HEK293 (cell line): ENCODE data around the gene MALRD1.

Experiments used
- CTCF ChIA-PET: fragments of 350-600 bp; formaldehyde crosslinking; extraction: SDS; loops from one replicate; lab custom pipeline; 2021; ENCODE audit warnings: antibody characterized with exemption; lab: Yijun Ruan, JAX
- POLR2A ChIA-PET: fragments of 300-600 bp; formaldehyde crosslinking; extraction: SDS; loops from one replicate; lab custom pipeline; 2020; ENCODE audit warnings: antibody characterized with exemption, inconsistent platforms; lab: Yijun Ruan, JAX
- H3K27ac ChIP-seq: fragments of 200-500 bp; sonication (Bioruptor generic); 2 replicates; pipeline ENCODE4 v1.5.1; 2014; ENCODE audit warnings: low read depth, low read length, control low read depth, inconsistent platforms; ENCODE audit errors: extremely low read depth
- H3K36me3 ChIP-seq, 2 experiments: fragments of 200-500 bp in 1 of 2; sonication (Bioruptor generic) in 1 of 2; 1 replicate in 1 of 2; 2 replicates in 1 of 2; pipeline ENCODE4 v1.5.1; 2014 to 2017; ENCODE audit warnings: inconsistent platforms in 2 of 2, low read length in 2 of 2; ENCODE audit not compliant: control insufficient read depth in 2 of 2, insufficient read depth in 1 of 2
- H3K4me1 ChIP-seq: fragments of 200-500 bp; sonication (Bioruptor generic); 2 replicates; pipeline ENCODE4 v1.5.1; 2014; ENCODE audit warnings: mild to moderate bottlenecking, low read length, inconsistent platforms; ENCODE audit not compliant: control insufficient read depth, insufficient read depth
- H3K4me3 ChIP-seq: 2 replicates; pipeline ENCODE4 v1.5.1; 2011; ENCODE audit warnings: low read depth, mild to moderate bottlenecking, control low read depth, low read length, moderate library complexity
- H3K9me3 ChIP-seq: fragments of 200-500 bp; sonication (Bioruptor generic); 2 replicates; pipeline ENCODE4 v1.5.1; 2014; ENCODE audit warnings: low read depth, low read length, inconsistent platforms; ENCODE audit not compliant: control insufficient read depth, insufficient read depth
- ZNF16 ChIP-seq: fragments of 450-650 bp; formaldehyde crosslinking; IDR thresholded peaks from 2 replicates; pipeline ENCODE4 v1.5.1; 2016; ENCODE audit warnings: low read depth, missing biosample characterization, missing genetic modification characterization
- ZNF416 ChIP-seq: fragments of 450-650 bp; formaldehyde crosslinking; IDR thresholded peaks from 2 replicates; pipeline ENCODE4 v1.5.1; 2016; ENCODE audit warnings: missing biosample characterization, missing genetic modification characterization

MALRD1 gene

DNA sequence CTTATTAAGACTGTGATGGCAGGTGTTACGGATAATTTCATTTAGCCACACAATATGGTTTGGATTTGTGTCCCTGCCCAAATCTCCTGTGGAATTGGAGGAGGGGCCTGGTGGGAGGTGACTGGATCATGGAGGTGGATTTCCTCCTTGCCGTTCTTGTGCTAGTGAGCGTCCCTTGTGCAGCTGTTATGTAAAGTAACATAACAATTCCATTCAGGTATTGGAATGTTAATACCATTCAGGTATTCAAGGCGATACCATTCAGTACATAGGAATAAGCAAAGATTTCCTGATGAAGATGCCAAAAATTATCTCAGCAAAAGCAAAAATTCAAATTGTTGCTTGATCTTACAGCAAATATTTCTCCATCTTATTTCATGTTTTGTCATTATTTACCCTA lies 735.1 kb downstream of the MALRD1 start:
- POLR2A ChIA-PET: no interaction called here
- TF ChIP-seq ZNF416 (no peak), ZNF16 (no peak)
- CTCF ChIA-PET: no interaction called here

More for the DNA sequence above, 735.1 kb downstream of the MALRD1 start:
- H3K36me3 ChIP-seq: no peaks in the 10 kb centered on the region
- no peaks in the 10 kb centered on the region for H3K4me1 ChIP-seq
- no peak overlapping the region for H3K27ac ChIP-seq
- no peak overlapping the region for H3K4me3 ChIP-seq
- H3K9me3 ChIP-seq: no peaks in the 10 kb centered on the region
